GM12878 (cell line): ENCODE data around the gene DNAH8.

Experiments
- CBFB ChIP-seq: IDR thresholded peaks from 2 replicates; pipeline ENCODE4 v1.6.1; 2016; ENCODE audit warnings: antibody characterized with exemption, low read depth
- CEBPB ChIP-seq, 2 experiments: fragments of 150-350 bp in 1 of 2; IDR thresholded peaks; 2 replicates each; pipeline ENCODE4 v1.6.1; 2012 to 2014; ENCODE audit warnings: low read depth in 2 of 2, low read length in 2 of 2, borderline replicate concordance in 1 of 2, inconsistent platforms in 1 of 2
- FOS ChIP-seq: IDR thresholded peaks from 3 replicates; pipeline ENCODE4 v1.6.1; 2011; ENCODE audit warnings: borderline replicate concordance; ENCODE audit not compliant: insufficient read length; ENCODE audit errors: extremely low read depth
- KLF5 ChIP-seq: fragments of 450-650 bp; IDR thresholded peaks from 2 replicates; pipeline ENCODE4 v1.6.1; 2014; ENCODE audit warnings: mild to moderate bottlenecking; ENCODE audit not compliant: partially characterized antibody
- NFIC ChIP-seq: IDR thresholded peaks from 2 replicates; pipeline ENCODE4 v1.6.1; 2012; ENCODE audit warnings: low read depth, mild to moderate bottlenecking, inconsistent platforms, low read length, moderate library complexity
- NRF1 ChIP-seq: conservative IDR thresholded peaks from 2 replicates; pipeline ENCODE4 v1.6.1; 2011; ENCODE audit warnings: mild to moderate bottlenecking, low read depth, low read length, improper control_type of control experiment
- SIN3A ChIP-seq: IDR thresholded peaks from 2 replicates; pipeline ENCODE4 v1.6.1; 2012; ENCODE audit warnings: low read depth, low read length, improper control_type of control experiment
- TCF12 ChIP-seq: IDR thresholded peaks from 2 replicates; pipeline ENCODE4 v1.6.1; 2011; ENCODE audit warnings: low read depth, mild to moderate bottlenecking, low read length
- TCF7 ChIP-seq: IDR thresholded peaks from 2 replicates; pipeline ENCODE4 v1.6.1; 2014; ENCODE audit warnings: antibody characterized with exemption, borderline replicate concordance
- TF ChIP-seq, protein P1 (sequence below): IDR thresholded peaks from 2 replicates; pipeline ENCODE4 v1.6.1; 2012; ENCODE audit warnings: low read depth, low read length, improper control_type of control experiment
- TF ChIP-seq, protein P2 (sequence below), 3 experiments: IDR thresholded peaks in 2 of 3; conservative IDR thresholded peaks in 1 of 3; 2 replicates each; pipeline ENCODE4 v1.5.1; 2011; ENCODE audit warnings: low read depth in 3 of 3, low read length in 3 of 3, mild to moderate bottlenecking in 3 of 3, control low read depth in 2 of 3, moderate library complexity in 2 of 3, inconsistent platforms in 1 of 3, mixed read lengths in 1 of 3; ENCODE audit not compliant: control insufficient read depth in 2 of 3, insufficient read depth in 1 of 3; ENCODE audit errors: extremely low read depth in 1 of 3
- TF ChIP-seq, protein P3 (sequence below): IDR thresholded peaks from 2 replicates; pipeline ENCODE4 v1.6.1; 2011; ENCODE audit warnings: borderline replicate concordance, low read depth, mild to moderate bottlenecking, moderate library complexity, mixed read lengths, low read length; ENCODE audit not compliant: insufficient read depth; ENCODE audit errors: extremely low read length
- TF ChIP-seq, protein P4 (sequence below): IDR thresholded peaks from 2 replicates; pipeline ENCODE4 v1.6.1; 2011; ENCODE audit warnings: mild to moderate bottlenecking, low read depth, low read length, moderate library complexity; ENCODE audit not compliant: insufficient replicate concordance

DNA sequence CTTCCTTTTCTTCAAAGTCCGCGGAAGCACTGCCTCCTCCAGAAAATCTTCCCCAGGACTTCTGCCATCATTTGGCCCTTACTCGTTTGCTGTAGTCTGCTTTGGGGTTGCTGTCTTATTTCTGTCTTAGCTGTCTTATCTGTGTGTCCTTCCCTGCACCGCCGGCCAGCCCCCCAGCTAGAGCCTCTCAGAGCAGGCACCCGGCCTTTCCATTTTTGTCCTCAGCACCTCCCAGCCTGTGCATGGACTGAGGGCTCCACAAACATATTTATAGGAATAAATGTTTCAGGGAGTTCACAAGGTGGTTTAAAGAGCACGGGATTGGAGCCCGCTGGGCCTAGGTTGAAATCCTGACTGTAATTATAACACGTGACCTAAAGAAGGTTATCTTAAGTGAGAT is 341.6 kb downstream of the DNAH8 start:
- TF ChIP-seq, protein P1, sequence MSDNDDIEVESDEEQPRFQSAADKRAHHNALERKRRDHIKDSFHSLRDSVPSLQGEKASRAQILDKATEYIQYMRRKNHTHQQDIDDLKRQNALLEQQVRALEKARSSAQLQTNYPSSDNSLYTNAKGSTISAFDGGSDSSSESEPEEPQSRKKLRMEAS, result no peak
- TF ChIP-seq TCF7 (no peak), SIN3A (no peak), CBFB (no peak), CEBPB (IDR thresholded peaks at IDR 0.05; ENCODE audit: borderline replicate concordance in 1 of 2, low read depth in 2 of 2, low read length in 2 of 2) (no peak), NRF1 (no peak), KLF5 (no peak), TCF12 (no peak), FOS (no peak), NFIC (no peak)
- TF ChIP-seq, protein P2, sequence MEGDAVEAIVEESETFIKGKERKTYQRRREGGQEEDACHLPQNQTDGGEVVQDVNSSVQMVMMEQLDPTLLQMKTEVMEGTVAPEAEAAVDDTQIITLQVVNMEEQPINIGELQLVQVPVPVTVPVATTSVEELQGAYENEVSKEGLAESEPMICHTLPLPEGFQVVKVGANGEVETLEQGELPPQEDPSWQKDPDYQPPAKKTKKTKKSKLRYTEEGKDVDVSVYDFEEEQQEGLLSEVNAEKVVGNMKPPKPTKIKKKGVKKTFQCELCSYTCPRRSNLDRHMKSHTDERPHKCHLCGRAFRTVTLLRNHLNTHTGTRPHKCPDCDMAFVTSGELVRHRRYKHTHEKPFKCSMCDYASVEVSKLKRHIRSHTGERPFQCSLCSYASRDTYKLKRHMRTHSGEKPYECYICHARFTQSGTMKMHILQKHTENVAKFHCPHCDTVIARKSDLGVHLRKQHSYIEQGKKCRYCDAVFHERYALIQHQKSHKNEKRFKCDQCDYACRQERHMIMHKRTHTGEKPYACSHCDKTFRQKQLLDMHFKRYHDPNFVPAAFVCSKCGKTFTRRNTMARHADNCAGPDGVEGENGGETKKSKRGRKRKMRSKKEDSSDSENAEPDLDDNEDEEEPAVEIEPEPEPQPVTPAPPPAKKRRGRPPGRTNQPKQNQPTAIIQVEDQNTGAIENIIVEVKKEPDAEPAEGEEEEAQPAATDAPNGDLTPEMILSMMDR (IDR thresholded peaks at IDR 0.05 in 2 of 3, conservative IDR thresholded peaks at IDR 0.05 in 1 of 3; ENCODE audit: control insufficient read depth in 2 of 3, extremely low read depth in 1 of 3, insufficient read depth in 1 of 3, low read depth in 3 of 3, low read length in 3 of 3), result no peak
- TF ChIP-seq, protein P3, sequence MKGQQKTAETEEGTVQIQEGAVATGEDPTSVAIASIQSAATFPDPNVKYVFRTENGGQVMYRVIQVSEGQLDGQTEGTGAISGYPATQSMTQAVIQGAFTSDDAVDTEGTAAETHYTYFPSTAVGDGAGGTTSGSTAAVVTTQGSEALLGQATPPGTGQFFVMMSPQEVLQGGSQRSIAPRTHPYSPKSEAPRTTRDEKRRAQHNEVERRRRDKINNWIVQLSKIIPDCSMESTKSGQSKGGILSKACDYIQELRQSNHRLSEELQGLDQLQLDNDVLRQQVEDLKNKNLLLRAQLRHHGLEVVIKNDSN, result no peak
- TF ChIP-seq, protein P4, sequence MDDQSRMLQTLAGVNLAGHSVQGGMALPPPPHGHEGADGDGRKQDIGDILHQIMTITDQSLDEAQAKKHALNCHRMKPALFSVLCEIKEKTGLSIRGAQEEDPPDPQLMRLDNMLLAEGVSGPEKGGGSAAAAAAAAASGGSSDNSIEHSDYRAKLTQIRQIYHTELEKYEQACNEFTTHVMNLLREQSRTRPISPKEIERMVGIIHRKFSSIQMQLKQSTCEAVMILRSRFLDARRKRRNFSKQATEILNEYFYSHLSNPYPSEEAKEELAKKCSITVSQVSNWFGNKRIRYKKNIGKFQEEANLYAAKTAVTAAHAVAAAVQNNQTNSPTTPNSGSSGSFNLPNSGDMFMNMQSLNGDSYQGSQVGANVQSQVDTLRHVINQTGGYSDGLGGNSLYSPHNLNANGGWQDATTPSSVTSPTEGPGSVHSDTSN, result no peak
